PFSK-1 (cell line): ENCODE measurements around the gene TMEM17. TPM values are rescaled to one million over a fixed set of nuclear protein-coding genes. Genes with fewer than 3 reads are reported as not detected.

Experiments used
- FOXP2 ChIP-seq: optimal IDR thresholded peaks from 2 replicates; pipeline ENCODE3; 2011; ENCODE audit warnings: borderline replicate concordance, control low read depth, inconsistent platforms; ENCODE audit not compliant: insufficient read depth; ENCODE audit errors: extremely low read length, extremely low read depth
- POLR2AphosphoS5 ChIP-seq: IDR thresholded peaks from 2 replicates; pipeline ENCODE4 v1.6.1; 2012; ENCODE audit warnings: low read depth, mild to moderate bottlenecking, control low read depth, low read length, moderate library complexity
- SIN3A ChIP-seq: IDR thresholded peaks from 2 replicates; pipeline ENCODE4 v1.6.1; 2012; ENCODE audit warnings: mild to moderate bottlenecking, low read length, moderate library complexity, borderline replicate concordance; ENCODE audit not compliant: insufficient read depth
- TAF1 ChIP-seq: IDR thresholded peaks from 2 replicates; pipeline ENCODE4 v1.6.1; 2012; ENCODE audit warnings: low read length, control low read depth, borderline replicate concordance; ENCODE audit not compliant: insufficient read depth
- polyA plus RNA-seq: library from polyadenylated mRNA; unstranded; fragments of >200 nt; gene quantifications from one replicate; pipeline ENCODE4 v1.2.1, GENCODE V29; 2012; ENCODE audit warnings: low read depth, missing spikeins; ENCODE audit not compliant: insufficient read length
- TF ChIP-seq, protein P1 (sequence below), 2 experiments: IDR thresholded peaks; 2 replicates each; pipeline versions ENCODE4 v1.6.1 to v1.8.0; 2011 to 2012; ENCODE audit warnings: low read depth in 2 of 2, low read length in 2 of 2, control low read depth in 1 of 2, inconsistent platforms in 1 of 2, mild to moderate bottlenecking in 1 of 2, moderate library complexity in 1 of 2; ENCODE audit not compliant: insufficient read depth in 1 of 2

TMEM17 gene, protein sequence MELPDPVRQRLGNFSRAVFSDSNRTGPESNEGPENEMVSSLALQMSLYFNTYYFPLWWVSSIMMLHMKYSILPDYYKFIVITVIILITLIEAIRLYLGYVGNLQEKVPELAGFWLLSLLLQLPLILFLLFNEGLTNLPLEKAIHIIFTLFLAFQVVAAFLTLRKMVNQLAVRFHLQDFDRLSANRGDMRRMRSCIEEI
- polyA plus RNA-seq, result not detected

DNA sequence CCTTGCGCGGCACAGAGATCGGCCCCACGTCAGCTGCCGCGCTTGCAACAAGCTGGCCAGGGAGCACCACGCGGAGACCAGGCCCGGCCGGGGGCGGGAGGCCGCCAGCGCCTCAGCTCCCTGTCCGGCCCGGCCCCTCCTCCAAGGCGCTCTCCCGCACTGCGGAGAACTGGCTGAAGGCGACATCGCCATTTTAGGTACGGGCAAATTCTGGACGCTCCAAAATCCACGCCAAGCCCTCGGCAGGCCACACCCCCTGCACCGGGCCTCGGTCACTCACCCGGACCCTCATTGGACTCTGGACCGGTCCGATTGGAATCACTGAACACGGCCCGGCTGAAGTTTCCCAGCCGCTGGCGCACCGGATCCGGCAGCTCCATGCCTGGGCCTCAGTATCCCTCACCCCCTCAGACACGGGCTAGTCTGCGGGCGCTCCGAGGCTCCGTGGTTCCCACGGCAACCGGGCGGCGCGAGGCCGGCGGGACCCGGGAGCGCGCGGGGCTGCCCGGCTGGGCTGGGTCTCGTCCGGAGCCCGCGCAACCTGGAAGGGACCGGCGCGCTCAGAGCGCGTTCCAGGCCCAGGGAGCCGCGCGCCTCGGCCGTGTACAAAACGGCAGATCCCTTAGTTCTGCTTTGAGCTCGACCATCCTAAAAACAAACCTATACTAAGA lies at the start of gene TMEM17:
TMEM17 (minus strand) TSS at position 446 of the 671 bp plus-strand sequence; CDS start at position 380, 66 bp downstream.
- TF ChIP-seq POLR2AphosphoS5 (no peak), TAF1 (no peak), SIN3A (no peak), FOXP2 (no peak)
- TF ChIP-seq, protein P1, sequence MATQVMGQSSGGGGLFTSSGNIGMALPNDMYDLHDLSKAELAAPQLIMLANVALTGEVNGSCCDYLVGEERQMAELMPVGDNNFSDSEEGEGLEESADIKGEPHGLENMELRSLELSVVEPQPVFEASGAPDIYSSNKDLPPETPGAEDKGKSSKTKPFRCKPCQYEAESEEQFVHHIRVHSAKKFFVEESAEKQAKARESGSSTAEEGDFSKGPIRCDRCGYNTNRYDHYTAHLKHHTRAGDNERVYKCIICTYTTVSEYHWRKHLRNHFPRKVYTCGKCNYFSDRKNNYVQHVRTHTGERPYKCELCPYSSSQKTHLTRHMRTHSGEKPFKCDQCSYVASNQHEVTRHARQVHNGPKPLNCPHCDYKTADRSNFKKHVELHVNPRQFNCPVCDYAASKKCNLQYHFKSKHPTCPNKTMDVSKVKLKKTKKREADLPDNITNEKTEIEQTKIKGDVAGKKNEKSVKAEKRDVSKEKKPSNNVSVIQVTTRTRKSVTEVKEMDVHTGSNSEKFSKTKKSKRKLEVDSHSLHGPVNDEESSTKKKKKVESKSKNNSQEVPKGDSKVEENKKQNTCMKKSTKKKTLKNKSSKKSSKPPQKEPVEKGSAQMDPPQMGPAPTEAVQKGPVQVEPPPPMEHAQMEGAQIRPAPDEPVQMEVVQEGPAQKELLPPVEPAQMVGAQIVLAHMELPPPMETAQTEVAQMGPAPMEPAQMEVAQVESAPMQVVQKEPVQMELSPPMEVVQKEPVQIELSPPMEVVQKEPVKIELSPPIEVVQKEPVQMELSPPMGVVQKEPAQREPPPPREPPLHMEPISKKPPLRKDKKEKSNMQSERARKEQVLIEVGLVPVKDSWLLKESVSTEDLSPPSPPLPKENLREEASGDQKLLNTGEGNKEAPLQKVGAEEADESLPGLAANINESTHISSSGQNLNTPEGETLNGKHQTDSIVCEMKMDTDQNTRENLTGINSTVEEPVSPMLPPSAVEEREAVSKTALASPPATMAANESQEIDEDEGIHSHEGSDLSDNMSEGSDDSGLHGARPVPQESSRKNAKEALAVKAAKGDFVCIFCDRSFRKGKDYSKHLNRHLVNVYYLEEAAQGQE (IDR thresholded peaks at IDR 0.05; ENCODE audit: insufficient read depth in 1 of 2, low read depth in 2 of 2, low read length in 2 of 2), result no peak

DNA sequence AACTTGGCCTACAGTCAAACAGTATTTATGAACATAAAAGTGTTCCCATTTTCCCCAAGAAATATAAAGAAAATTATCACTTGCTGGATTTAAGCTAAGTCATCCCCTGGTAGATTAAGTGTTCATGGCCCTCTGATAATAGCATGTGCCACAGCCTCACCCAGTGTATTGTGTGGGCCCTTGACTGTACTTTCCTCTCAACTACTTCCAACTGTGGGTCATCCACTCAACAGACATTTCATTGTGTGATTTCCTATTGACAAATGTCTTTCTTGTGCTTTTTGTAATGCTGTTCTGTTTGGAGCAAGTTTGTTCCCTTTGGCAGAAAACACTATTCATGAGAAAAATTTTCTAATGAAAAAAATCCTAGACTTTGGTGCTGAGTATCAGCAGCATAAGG lies 48.4 kb upstream of the TMEM17 start:
- TF ChIP-seq TAF1 (no peak), SIN3A (no peak), FOXP2 (no peak), POLR2AphosphoS5 (no peak)
- TF ChIP-seq, protein P1 (IDR thresholded peaks at IDR 0.05; ENCODE audit: insufficient read depth in 1 of 2, low read depth in 2 of 2, low read length in 2 of 2), result no peak

DNA sequence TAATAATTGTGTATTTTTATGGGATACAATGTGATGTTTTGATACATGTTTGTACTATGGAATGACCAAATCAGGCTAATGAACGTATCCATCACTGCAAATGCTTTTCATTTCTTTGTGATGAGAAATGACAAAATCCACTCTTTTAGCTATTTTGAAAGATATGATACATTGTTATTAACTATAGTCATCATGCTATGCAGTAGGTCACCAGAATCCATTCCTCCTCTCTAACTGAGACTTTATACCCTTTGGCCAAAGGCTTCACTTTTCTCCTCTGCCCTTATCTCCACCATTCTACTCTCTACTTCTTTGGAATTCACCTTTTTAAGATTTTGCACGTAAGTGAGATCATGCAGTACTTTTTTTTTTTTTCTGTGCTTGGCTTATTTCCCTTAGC lies 44.5 kb upstream of the TMEM17 start:
- TF ChIP-seq, protein P1 (IDR thresholded peaks at IDR 0.05; ENCODE audit: insufficient read depth in 1 of 2, low read depth in 2 of 2, low read length in 2 of 2), result no peak
- no peak for TF ChIP-seq SIN3A
- TF ChIP-seq TAF1, result no peak
- TF ChIP-seq POLR2AphosphoS5, result no peak
- TF ChIP-seq FOXP2, result no peak

DNA sequence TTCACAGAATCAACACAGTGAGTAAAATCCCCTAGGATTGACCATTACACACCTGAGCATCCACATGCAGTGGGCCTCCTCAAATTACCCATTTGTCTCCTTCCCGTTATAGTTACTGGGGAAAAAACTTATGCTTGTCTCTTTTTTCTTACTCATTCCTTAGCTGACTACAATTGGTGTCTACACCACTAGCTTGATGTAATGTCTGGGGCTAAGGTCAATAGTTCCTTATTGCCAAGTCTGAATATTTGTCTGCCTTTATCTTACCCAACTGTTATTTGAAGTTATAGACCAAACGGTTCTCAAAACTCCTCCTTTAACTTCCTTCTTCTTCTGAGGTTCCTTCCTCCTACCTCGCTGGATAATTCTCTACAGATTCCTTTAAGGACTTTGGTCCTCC lies 41.9 kb upstream of the TMEM17 start:
- TF ChIP-seq, protein P1 (IDR thresholded peaks at IDR 0.05; ENCODE audit: insufficient read depth in 1 of 2, low read depth in 2 of 2, low read length in 2 of 2), result no peak
- no peak for TF ChIP-seq SIN3A
- TF ChIP-seq TAF1, result no peak
- no peak for TF ChIP-seq POLR2AphosphoS5
- no peak for TF ChIP-seq FOXP2
